ENCODE data around the gene SMCO2. TPM values are rescaled to one million over a fixed set of nuclear protein-coding genes. Genes with fewer than 3 reads are reported as not detected.

SMCO2 gene
- total RNA-seq, 2 donors from 2014 or later, result 0.31 to 1.0 TPM

- Mint-ChIP-seq H3K4me3 (no peak overlapping the region), H3K27ac (no peak overlapping the region), H3K36me3 (ENCODE audit: low read depth) (no peaks in the 10 kb centered on the region)
Measured at GRCh38 chr12:27453421-27453820, 6.9 kb downstream of the SMCO2 start.

GRCh38 chr12:27455589-27455988, 9.1 kb downstream of the SMCO2 start:
- Histone ChIP-seq H3K27me3 (ENCODE audit: control insufficient read depth, insufficient read depth, low read length, poor library complexity, severe bottlenecking) (no peaks in the 10 kb centered on the region), H3K4me1 (ENCODE audit: control insufficient read depth, insufficient read depth, low read length) (no peaks in the 10 kb centered on the region), H3K27ac (ENCODE audit: low read depth, low read length) (no peak overlapping the region), H3K4me3 (ENCODE audit: low read length) (no peak overlapping the region), H3K9ac (ENCODE audit: extremely low read depth, low read length, poor library complexity, severe bottlenecking) (no peak overlapping the region), H3K9me3 (ENCODE audit: control insufficient read depth, low read length) (no peaks in the 10 kb centered on the region), H3K36me3 (ENCODE audit: control insufficient read depth, insufficient read depth, low read length) (no peaks in the 10 kb centered on the region)
- Mint-ChIP-seq H3K27ac (no peak overlapping the region), H3K36me3 (ENCODE audit: low read depth) (no peaks in the 10 kb centered on the region), H3K4me3 (no peak overlapping the region), H3K27me3 (ENCODE audit: insufficient read depth) (no peaks in the 10 kb centered on the region), H3K4me1 (peaks cover 16% of the 10 kb centered on the region), H3K9me3 (no peaks in the 10 kb centered on the region)
- no peak for TF ChIP-seq CTCF (conservative IDR thresholded peaks at IDR 0.05)
- no peak for DNase-seq
- WGBS, 2 experiments (ENCODE audit: insufficient coverage in 1 of 2, insufficient read length in 1 of 2), result 89 to 100% methylated on average over 2 to 3 of the region's 3 CpGs

More at GRCh38 chr12:27453421-27453820, 6.9 kb downstream of the SMCO2 start:
- no peaks in the 10 kb centered on the region for H3K27me3 Mint-ChIP-seq (ENCODE audit: insufficient read depth)
- Histone ChIP-seq H3K27me3 (ENCODE audit: control insufficient read depth, insufficient read depth, low read length, poor library complexity, severe bottlenecking) (no peaks in the 10 kb centered on the region), H3K9ac (ENCODE audit: extremely low read depth, low read length, poor library complexity, severe bottlenecking) (no peak overlapping the region), H3K4me3 (ENCODE audit: low read length) (no peak overlapping the region), H3K4me1 (ENCODE audit: control insufficient read depth, insufficient read depth, low read length) (no peaks in the 10 kb centered on the region), H3K36me3 (ENCODE audit: control insufficient read depth, insufficient read depth, low read length) (no peaks in the 10 kb centered on the region), H3K9me3 (ENCODE audit: control insufficient read depth, low read length) (no peaks in the 10 kb centered on the region), H3K27ac (ENCODE audit: low read depth, low read length) (no peak overlapping the region)
- 92% methylated on average over 2 of the region's 2 CpGs; no CpG with 5 or more reads in 1 of the 2 experiments for WGBS, 2 experiments (ENCODE audit: insufficient coverage in 1 of 2, insufficient read length in 1 of 2)
- no peak for TF ChIP-seq CTCF (conservative IDR thresholded peaks at IDR 0.05)
- H3K4me1 Mint-ChIP-seq, result peaks cover 20% of the 10 kb centered on the region
- no peak for DNase-seq
- no peaks in the 10 kb centered on the region for H3K9me3 Mint-ChIP-seq

GRCh38 chr12:27456618-27457017, 10.1 kb downstream of the SMCO2 start:
- H3K27ac Mint-ChIP-seq, result no peak overlapping the region

More at GRCh38 chr12:27456618-27457017, 10.1 kb downstream of the SMCO2 start:
- peaks cover 18% of the 10 kb centered on the region for H3K4me1 Mint-ChIP-seq
- no peaks in the 10 kb centered on the region for H3K9me3 Mint-ChIP-seq
- no peaks in the 10 kb centered on the region for H3K27me3 Mint-ChIP-seq (ENCODE audit: insufficient read depth)
- no peak overlapping the region for H3K4me3 Mint-ChIP-seq
- Histone ChIP-seq H3K4me1 (ENCODE audit: control insufficient read depth, insufficient read depth, low read length) (no peaks in the 10 kb centered on the region), H3K9ac (ENCODE audit: extremely low read depth, low read length, poor library complexity, severe bottlenecking) (no peak overlapping the region), H3K27me3 (ENCODE audit: control insufficient read depth, insufficient read depth, low read length, poor library complexity, severe bottlenecking) (no peaks in the 10 kb centered on the region), H3K4me3 (ENCODE audit: low read length) (no peak overlapping the region), H3K27ac (ENCODE audit: low read depth, low read length) (no peak overlapping the region), H3K9me3 (ENCODE audit: control insufficient read depth, low read length) (no peaks in the 10 kb centered on the region), H3K36me3 (ENCODE audit: control insufficient read depth, insufficient read depth, low read length) (no peaks in the 10 kb centered on the region)
- WGBS, 2 experiments (ENCODE audit: insufficient coverage in 1 of 2, insufficient read length in 1 of 2), result 95% methylated on average over 3 of the region's 3 CpGs; no CpG with 5 or more reads in 1 of the 2 experiments
- no peak for TF ChIP-seq CTCF (conservative IDR thresholded peaks at IDR 0.05)
- no peaks in the 10 kb centered on the region for H3K36me3 Mint-ChIP-seq (ENCODE audit: low read depth)
- DNase-seq, result peak; percentile 66

All from endodermal cell (in vitro differentiated cells).